ENCODE results near the gene SERPINB10.
"Not testable (repeated sequence)": the region's sequence is repeated elsewhere in the genome, so short reads cannot be mapped to it uniquely, and the experiment has no call there.

The SERPINB10 gene

GRCh38 chr18:63936156-63936931 lies 28.6 kb downstream of the SERPINB10 start (continued):
- TF ChIP-seq REST (tag by site-specific recombination; IDR thresholded peaks at IDR 0.05), result no peak
- TF ChIP-seq AEBP2 (tag by site-specific recombination; IDR thresholded peaks at IDR 0.05; ENCODE audit: borderline replicate concordance), result no peak

- H3K27ac ChIP-seq (ENCODE audit: extremely low read depth, low read depth, low read length), result no peak overlapping the region
- H3K4me3 ChIP-seq (ENCODE audit: low read depth, low read length), result no peak overlapping the region
- H3K36me3 ChIP-seq (ENCODE audit: control insufficient read depth in 2 of 2, insufficient read depth in 1 of 2, low read length in 2 of 2), result no peaks in the 10 kb centered on the region
- peak; percentile 43; the same call in 1 of the 2 replicates for TF ChIP-seq SCRT2 (tag by site-specific recombination; IDR thresholded peaks at IDR 0.05)
- TF ChIP-seq ZEB2 (tag by site-specific recombination; IDR thresholded peaks at IDR 0.05), result no peak
- H3K4me1 ChIP-seq (ENCODE audit: control insufficient read depth, insufficient read depth, low read length), result no peaks in the 10 kb centered on the region
- H3K9me3 ChIP-seq (ENCODE audit: control insufficient read depth, insufficient read depth, low read depth, low read length), result no peaks in the 10 kb centered on the region
- ChIA-PET CTCF (interaction anchor here (0.5 to 3.1 kb wide), 28 partner anchors 9 to 426 kb away, joined by 3 to 20 read pairs (median 5); partner anchors contain the start of genes HMSD and SERPINB10), POLR2A (interaction anchor here (1.2 kb wide), 1 partner anchor 34 kb away, joined by 3 read pairs; no protein-coding TSS in a partner anchor)
These were observed 29.2 kb downstream of the SERPINB10 start for GRCh38 chr18:63936932-63937393.

GRCh38 chr18:63940008-63940407 lies 32.2 kb downstream of the SERPINB10 start:
- POLR2A ChIA-PET, result no interaction called here
- Histone ChIP-seq H3K36me3 (ENCODE audit: control insufficient read depth in 2 of 2, insufficient read depth in 1 of 2, low read length in 2 of 2) (no peaks in the 10 kb centered on the region), H3K4me3 (ENCODE audit: low read depth, low read length) (no peak overlapping the region), H3K27ac (ENCODE audit: extremely low read depth, low read depth, low read length) (no peak overlapping the region), H3K4me1 (ENCODE audit: control insufficient read depth, insufficient read depth, low read length) (no peaks in the 10 kb centered on the region), H3K9me3 (ENCODE audit: control insufficient read depth, insufficient read depth, low read depth, low read length) (no peaks in the 10 kb centered on the region)
- TF ChIP-seq ZNF202 (tag by site-specific recombination; IDR thresholded peaks at IDR 0.05; ENCODE audit: borderline replicate concordance), result no peak
- no peak for TF ChIP-seq ZNF138 (tag by site-specific recombination; IDR thresholded peaks at IDR 0.05; ENCODE audit: borderline replicate concordance)
- no peak for TF ChIP-seq ZNF37A (tag by site-specific recombination; IDR thresholded peaks at IDR 0.05)
- no peak for TF ChIP-seq HIC1 (tag by site-specific recombination; IDR thresholded peaks at IDR 0.05)
- TF ChIP-seq ZNF610 (tag by site-specific recombination; IDR thresholded peaks at IDR 0.05; ENCODE audit: borderline replicate concordance), result no peak
- no peak for TF ChIP-seq ZNF555 (tag by site-specific recombination; conservative IDR thresholded peaks at IDR 0.05)
- CTCF ChIA-PET, result interaction anchor here (1.3 kb wide), 1 partner anchor 45 kb away, joined by 3 read pairs; no protein-coding TSS in a partner anchor

- POLR2A ChIA-PET; H3K27ac ChIP-seq (ENCODE audit: extremely low read depth, low read depth, low read length); H3K36me3 ChIP-seq (ENCODE audit: control insufficient read depth in 2 of 2, insufficient read depth in 1 of 2, low read length in 2 of 2); H3K4me3 ChIP-seq (ENCODE audit: low read depth, low read length); H3K4me1 ChIP-seq (ENCODE audit: control insufficient read depth, insufficient read depth, low read length); H3K9me3 ChIP-seq (ENCODE audit: control insufficient read depth, insufficient read depth, low read depth, low read length): not testable (repeated sequence)
- CTCF ChIA-PET, result interaction anchor here (1.3 kb wide), 1 partner anchor 44 kb away, joined by 3 read pairs; no protein-coding TSS in a partner anchor
These were observed 32.8 kb downstream of the SERPINB10 start for GRCh38 chr18:63940543-63941050.

Data from HEK293 (cell line).